ENCODE measurements around the gene TUBB1. TPM values are rescaled to one million over a fixed set of nuclear protein-coding genes. Genes with fewer than 3 reads are reported as not detected.
A peak's percentile ranks its signal among the peaks of the same experiment; 100 is the strongest.

The TUBB1 gene
- total and polyA plus RNA-seq, 2 of the 13 experiments (the other 11 are each of a cell fraction or from before 2014, with no cell fraction given), result 0.11 to 57.6 TPM

- TF ChIP-seq ZNF121 (CRISPR knock-in tag; IDR thresholded peaks at IDR 0.05), result no peak
- TF ChIP-seq ZNF773 (CRISPR knock-in tag; IDR thresholded peaks at IDR 0.05; ENCODE audit: borderline replicate concordance), result no peak
- TF ChIP-seq ZNF280B (CRISPR knock-in tag; IDR thresholded peaks at IDR 0.05; ENCODE audit: borderline replicate concordance), result peak; percentile 65; the same call in 1 of the 2 replicates
- TF ChIP-seq RBFOX2 (IDR thresholded peaks at IDR 0.05; ENCODE audit: low read depth, low read length), result 0 out of 2 replicates have a peak, but pooled peaks have one; percentile 13
- no peak for TF ChIP-seq NCOA2 (CRISPR knock-in tag; IDR thresholded peaks at IDR 0.05)
- no peak for TF ChIP-seq CEBPB (IDR thresholded peaks at IDR 0.05; ENCODE audit: borderline replicate concordance, low read depth, low read length)
- TF ChIP-seq, protein P1, sequence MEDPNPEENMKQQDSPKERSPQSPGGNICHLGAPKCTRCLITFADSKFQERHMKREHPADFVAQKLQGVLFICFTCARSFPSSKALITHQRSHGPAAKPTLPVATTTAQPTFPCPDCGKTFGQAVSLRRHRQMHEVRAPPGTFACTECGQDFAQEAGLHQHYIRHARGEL (CRISPR knock-in tag; IDR thresholded peaks at IDR 0.05), result no peak
- no peak for TF ChIP-seq MLXIP (CRISPR knock-in tag; IDR thresholded peaks at IDR 0.05; ENCODE audit: borderline replicate concordance)
- TF ChIP-seq REL (CRISPR knock-in tag; conservative IDR thresholded peaks at IDR 0.05), result 0 out of 2 replicates have a peak, but pooled peaks have one; percentile 42
- TF ChIP-seq ZNF652 (CRISPR knock-in tag; IDR thresholded peaks at IDR 0.05; ENCODE audit: borderline replicate concordance, low read depth), result no peak
- TF ChIP-seq CC2D1A (CRISPR knock-in tag; IDR thresholded peaks at IDR 0.05), result 0 out of 2 replicates have a peak, but pooled peaks have one; percentile 35
- TF ChIP-seq POLR2AphosphoS5 (IDR thresholded peaks at IDR 0.05; ENCODE audit: low read depth, low read length), result peak; percentile 33; the same call in 1 of the 2 replicates
- no peak for TF ChIP-seq NONO (IDR thresholded peaks at IDR 0.05)
- TF ChIP-seq NONO (CRISPR knock-in tag; conservative IDR thresholded peaks at IDR 0.05), result no peak
- TF ChIP-seq RXRA (CRISPR knock-in tag; IDR thresholded peaks at IDR 0.05), result no peak
- no peak for TF ChIP-seq SATB2 (CRISPR knock-in tag; IDR thresholded peaks at IDR 0.05)
- TF ChIP-seq, protein P2, sequence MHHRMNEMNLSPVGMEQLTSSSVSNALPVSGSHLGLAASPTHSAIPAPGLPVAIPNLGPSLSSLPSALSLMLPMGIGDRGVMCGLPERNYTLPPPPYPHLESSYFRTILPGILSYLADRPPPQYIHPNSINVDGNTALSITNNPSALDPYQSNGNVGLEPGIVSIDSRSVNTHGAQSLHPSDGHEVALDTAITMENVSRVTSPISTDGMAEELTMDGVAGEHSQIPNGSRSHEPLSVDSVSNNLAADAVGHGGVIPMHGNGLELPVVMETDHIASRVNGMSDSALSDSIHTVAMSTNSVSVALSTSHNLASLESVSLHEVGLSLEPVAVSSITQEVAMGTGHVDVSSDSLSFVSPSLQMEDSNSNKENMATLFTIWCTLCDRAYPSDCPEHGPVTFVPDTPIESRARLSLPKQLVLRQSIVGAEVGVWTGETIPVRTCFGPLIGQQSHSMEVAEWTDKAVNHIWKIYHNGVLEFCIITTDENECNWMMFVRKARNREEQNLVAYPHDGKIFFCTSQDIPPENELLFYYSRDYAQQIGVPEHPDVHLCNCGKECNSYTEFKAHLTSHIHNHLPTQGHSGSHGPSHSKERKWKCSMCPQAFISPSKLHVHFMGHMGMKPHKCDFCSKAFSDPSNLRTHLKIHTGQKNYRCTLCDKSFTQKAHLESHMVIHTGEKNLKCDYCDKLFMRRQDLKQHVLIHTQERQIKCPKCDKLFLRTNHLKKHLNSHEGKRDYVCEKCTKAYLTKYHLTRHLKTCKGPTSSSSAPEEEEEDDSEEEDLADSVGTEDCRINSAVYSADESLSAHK (CRISPR knock-in tag; IDR thresholded peaks at IDR 0.05; ENCODE audit: borderline replicate concordance), result no peak
- no peak for TF ChIP-seq SALL2 (CRISPR knock-in tag; IDR thresholded peaks at IDR 0.05)
- no peak for TF ChIP-seq SP5 (CRISPR knock-in tag; IDR thresholded peaks at IDR 0.05; ENCODE audit: borderline replicate concordance, low read depth)
- no peak for TF ChIP-seq ZNF7 (CRISPR knock-in tag; IDR thresholded peaks at IDR 0.05)
- no peak for TF ChIP-seq ZNF138 (CRISPR knock-in tag; IDR thresholded peaks at IDR 0.05; ENCODE audit: low read depth)
- TF ChIP-seq ZNF282 (IDR thresholded peaks at IDR 0.05; ENCODE audit: partially characterized antibody), result no peak
- no peak for TF ChIP-seq FOXK2 (IDR thresholded peaks at IDR 0.05)
- no peak; the same call in 1 of the 2 replicates for TF ChIP-seq JUN (CRISPR knock-in tag; IDR thresholded peaks at IDR 0.05)
- TF ChIP-seq MTA3 (CRISPR knock-in tag; IDR thresholded peaks at IDR 0.05), result no peak
- TF ChIP-seq ZNF569 (CRISPR knock-in tag; IDR thresholded peaks at IDR 0.05; ENCODE audit: borderline replicate concordance), result 0 out of 2 replicates have a peak, but pooled peaks have one; percentile 57
These were observed 23.0 kb upstream of the TUBB1 start (continued) for GRCh38 chr20:58996226-58996611.
